Activated naive CD4-positive, alpha-beta T cell treated with anti-CD3 and anti-CD28 coated beads, Interleukin-2, amount 10 ng/mL, durations not matched to agents 7 days and 5 days (primary cell): ENCODE data around the gene KLHL1.

Source experiments
- CTCF ChIA-PET: fragments of 350-600 bp; sonication (Branson Sonifier 250); formaldehyde crosslinking; loops from one replicate; lab custom pipeline; 2021; ENCODE audit warnings: antibody characterized with exemption; lab: Charles Lee
- DNase-seq: peaks from one replicate; pipeline ENCODE4 v3.0.0-alpha.2; 2020
- H3K27ac Mint-ChIP-seq: one replicate; pipeline ENCODE4 v1.8.0; 2021; ENCODE audit warnings: mild to moderate bottlenecking, moderate library complexity, mixed read lengths
- H3K27me3 Mint-ChIP-seq: one replicate; pipeline ENCODE4 v1.8.0; 2021; ENCODE audit warnings: mild to moderate bottlenecking, mixed read lengths
- H3K36me3 Mint-ChIP-seq: one replicate; pipeline ENCODE4 v1.8.0; 2021; ENCODE audit warnings: mixed read lengths
- H3K4me1 Mint-ChIP-seq: one replicate; pipeline ENCODE4 v1.8.0; 2021; ENCODE audit warnings: mixed read lengths
- H3K4me3 Mint-ChIP-seq: one replicate; pipeline ENCODE4 v1.8.0; 2021; ENCODE audit warnings: mild to moderate bottlenecking, moderate library complexity, mixed read lengths
- H3K9me3 Mint-ChIP-seq: one replicate; pipeline ENCODE4 v1.8.0; 2021; ENCODE audit warnings: mixed read lengths

KLHL1 gene

GRCh38 chr13:69751259-69751658, 357.0 kb downstream of the KLHL1 start:
- Mint-ChIP-seq H3K27me3 (no peaks in the 10 kb centered on the region), H3K27ac (no peak overlapping the region), H3K4me1 (no peaks in the 10 kb centered on the region), H3K36me3 (no peaks in the 10 kb centered on the region), H3K9me3 (peaks cover 3% of the 10 kb centered on the region), H3K4me3 (no peak overlapping the region)
- no peak for DNase-seq
- CTCF ChIA-PET = no interaction called here

- no peaks in the 10 kb centered on the region for H3K36me3 Mint-ChIP-seq
- CTCF ChIA-PET = no interaction called here
- no peak overlapping the region for H3K27ac Mint-ChIP-seq
- H3K9me3 Mint-ChIP-seq = peaks cover 9% of the 10 kb centered on the region
- H3K4me3 Mint-ChIP-seq = no peak overlapping the region
- DNase-seq = no peak
- no peaks in the 10 kb centered on the region for H3K27me3 Mint-ChIP-seq
- H3K4me1 Mint-ChIP-seq = no peaks in the 10 kb centered on the region
Measured at GRCh38 chr13:69737129-69737935, 370.9 kb downstream of the KLHL1 start.

GRCh38 chr13:69721631-69722030, 386.6 kb downstream of the KLHL1 start:
- peaks cover 3% of the 10 kb centered on the region for H3K9me3 Mint-ChIP-seq

GRCh38 chr13:69720278-69720983, 387.8 kb downstream of the KLHL1 start:
- Mint-ChIP-seq H3K4me3 (no peak overlapping the region), H3K9me3 (peaks cover 3% of the 10 kb centered on the region), H3K27ac (no peak overlapping the region), H3K36me3 (no peaks in the 10 kb centered on the region), H3K4me1 (no peaks in the 10 kb centered on the region), H3K27me3 (no peaks in the 10 kb centered on the region)
- CTCF ChIA-PET = no interaction called here
- no peak for DNase-seq

More at GRCh38 chr13:69721631-69722030, 386.6 kb downstream of the KLHL1 start:
- Mint-ChIP-seq H3K27me3 (no peaks in the 10 kb centered on the region), H3K27ac (no peak overlapping the region), H3K4me1 (no peaks in the 10 kb centered on the region), H3K4me3 (no peak overlapping the region), H3K36me3 (no peaks in the 10 kb centered on the region)
- CTCF ChIA-PET = no interaction called here
- DNase-seq = no peak

GRCh38 chr13:69706807-69707206, 401.4 kb downstream of the KLHL1 start:
- Mint-ChIP-seq H3K36me3 (no peaks in the 10 kb centered on the region), H3K4me3 (no peak overlapping the region), H3K4me1 (no peaks in the 10 kb centered on the region), H3K27me3 (no peaks in the 10 kb centered on the region), H3K9me3 (peaks cover 3% of the 10 kb centered on the region), H3K27ac (no peak overlapping the region)
- CTCF ChIA-PET = no interaction called here
- no peak for DNase-seq

GRCh38 chr13:69704311-69704710, 403.9 kb downstream of the KLHL1 start:
- CTCF ChIA-PET = no interaction called here

GRCh38 chr13:69690999-69691398, 417.3 kb downstream of the KLHL1 start:
- DNase-seq = no peak
- CTCF ChIA-PET = no interaction called here
- Mint-ChIP-seq H3K4me3 (no peak overlapping the region), H3K27ac (no peak overlapping the region), H3K27me3 (no peaks in the 10 kb centered on the region), H3K4me1 (no peaks in the 10 kb centered on the region), H3K36me3 (no peaks in the 10 kb centered on the region), H3K9me3 (no peaks in the 10 kb centered on the region)

More at GRCh38 chr13:69704311-69704710, 403.9 kb downstream of the KLHL1 start:
- Mint-ChIP-seq H3K27me3 (no peaks in the 10 kb centered on the region), H3K4me3 (no peak overlapping the region), H3K36me3 (no peaks in the 10 kb centered on the region), H3K9me3 (peaks cover 5% of the 10 kb centered on the region), H3K27ac (no peak overlapping the region), H3K4me1 (no peaks in the 10 kb centered on the region)
- DNase-seq = no peak

- Mint-ChIP-seq H3K27ac (no peak overlapping the region), H3K4me3 (no peak overlapping the region), H3K9me3 (no peaks in the 10 kb centered on the region), H3K27me3 (no peaks in the 10 kb centered on the region), H3K4me1 (no peaks in the 10 kb centered on the region), H3K36me3 (no peaks in the 10 kb centered on the region)
- CTCF ChIA-PET = no interaction called here
- DNase-seq = no peak
Measured at GRCh38 chr13:69683921-69684686, 424.1 kb downstream of the KLHL1 start.

- no peaks in the 10 kb centered on the region for H3K36me3 Mint-ChIP-seq
- H3K27me3 Mint-ChIP-seq = no peaks in the 10 kb centered on the region
- H3K4me3 Mint-ChIP-seq = no peak overlapping the region
- no peaks in the 10 kb centered on the region for H3K4me1 Mint-ChIP-seq
- no peak for DNase-seq
- CTCF ChIA-PET = no interaction called here
- no peaks in the 10 kb centered on the region for H3K9me3 Mint-ChIP-seq
- H3K27ac Mint-ChIP-seq = no peak overlapping the region
Measured at GRCh38 chr13:69681722-69682121, 426.5 kb downstream of the KLHL1 start.

- CTCF ChIA-PET = no interaction called here
- H3K4me1 Mint-ChIP-seq = no peaks in the 10 kb centered on the region
- H3K36me3 Mint-ChIP-seq = no peaks in the 10 kb centered on the region
- H3K27ac Mint-ChIP-seq = no peak overlapping the region
- H3K27me3 Mint-ChIP-seq = no peaks in the 10 kb centered on the region
- no peak overlapping the region for H3K4me3 Mint-ChIP-seq
- DNase-seq = no peak
- H3K9me3 Mint-ChIP-seq = peaks cover 3% of the 10 kb centered on the region
Measured at GRCh38 chr13:69677343-69677742, 430.9 kb downstream of the KLHL1 start.

GRCh38 chr13:69676286-69676685, 432.0 kb downstream of the KLHL1 start:
- Mint-ChIP-seq H3K27ac (no peak overlapping the region), H3K36me3 (no peaks in the 10 kb centered on the region), H3K4me1 (no peaks in the 10 kb centered on the region), H3K4me3 (no peak overlapping the region), H3K27me3 (no peaks in the 10 kb centered on the region), H3K9me3 (peaks cover 5% of the 10 kb centered on the region)
- DNase-seq = no peak
- CTCF ChIA-PET = no interaction called here

GRCh38 chr13:69660155-69660554, 448.1 kb downstream of the KLHL1 start:
- no peak for DNase-seq
- CTCF ChIA-PET = no interaction called here
- Mint-ChIP-seq H3K36me3 (no peaks in the 10 kb centered on the region), H3K9me3 (peaks cover 25% of the 10 kb centered on the region), H3K27ac (no peak overlapping the region), H3K4me3 (no peak overlapping the region), H3K4me1 (no peaks in the 10 kb centered on the region), H3K27me3 (no peaks in the 10 kb centered on the region)

- no peaks in the 10 kb centered on the region for H3K4me1 Mint-ChIP-seq
- H3K27ac Mint-ChIP-seq = no peak overlapping the region
- H3K36me3 Mint-ChIP-seq = no peaks in the 10 kb centered on the region
- CTCF ChIA-PET = no interaction called here
- no peak for DNase-seq
- no peak overlapping the region for H3K4me3 Mint-ChIP-seq
- peaks cover 26% of the 10 kb centered on the region for H3K9me3 Mint-ChIP-seq
- H3K27me3 Mint-ChIP-seq = no peaks in the 10 kb centered on the region
Measured at GRCh38 chr13:69657676-69658075, 450.6 kb downstream of the KLHL1 start.

GRCh38 chr13:69654392-69654791, 453.9 kb downstream of the KLHL1 start:
- Mint-ChIP-seq H3K4me3 (no peak overlapping the region), H3K36me3 (no peaks in the 10 kb centered on the region)
- CTCF ChIA-PET = no interaction called here

More at GRCh38 chr13:69654392-69654791, 453.9 kb downstream of the KLHL1 start:
- Mint-ChIP-seq H3K9me3 (peaks cover 18% of the 10 kb centered on the region), H3K27ac (no peak overlapping the region), H3K4me1 (no peaks in the 10 kb centered on the region), H3K27me3 (no peaks in the 10 kb centered on the region)
- DNase-seq = no peak
